ENCODE measurements around the gene CHFR.
"Not testable (repeated sequence)": the region's sequence is repeated elsewhere in the genome, so short reads cannot be mapped to it uniquely, and the experiment has no call there.

The CHFR gene

DNA sequence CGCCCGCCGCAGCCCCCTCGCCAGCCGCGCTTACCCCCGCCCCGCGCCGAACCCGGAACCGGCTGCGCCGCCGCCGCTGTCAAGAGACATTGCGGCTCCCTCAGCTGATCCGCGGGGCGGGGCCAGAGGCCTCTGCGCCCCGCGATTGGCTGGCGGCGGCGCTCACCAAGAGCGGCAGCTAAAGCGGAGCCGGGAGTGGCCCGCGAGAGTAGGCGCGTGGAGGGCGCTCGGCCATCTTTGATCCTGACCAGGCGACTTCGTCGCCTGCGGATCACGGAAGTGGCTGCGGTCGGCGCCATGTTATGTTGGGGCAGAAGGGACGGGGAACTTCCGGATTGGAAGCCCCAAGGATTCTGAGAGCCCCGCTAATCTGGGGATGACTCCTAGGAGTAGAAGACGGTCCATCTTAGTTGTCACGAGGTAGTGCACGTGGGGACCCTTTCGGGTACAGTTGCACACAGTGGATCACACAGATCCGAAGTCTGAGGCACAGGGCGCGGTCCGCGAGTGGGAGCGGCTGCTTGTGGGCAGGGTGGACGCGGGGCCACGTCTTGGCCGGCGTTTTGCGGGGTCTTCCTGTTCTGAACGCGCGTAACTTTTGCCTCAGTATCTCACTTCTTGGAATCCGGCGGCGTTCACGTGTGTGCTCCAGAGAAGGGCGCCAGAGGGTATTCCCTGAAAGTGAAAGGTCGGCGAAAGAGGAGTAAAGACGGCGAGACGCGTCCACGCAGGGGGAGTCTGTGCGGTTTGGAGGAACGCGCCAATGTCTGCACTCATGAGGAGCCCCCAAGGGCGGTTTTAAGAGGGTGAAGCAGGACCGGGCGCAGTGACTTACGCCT is at the start of gene CHFR:
CHFR (minus strand) TSS at position 93 of the 839 bp plus-strand sequence. CDS start 277 bp downstream, outside the sequence.
- peak; percentile 63 to 90 (median 78) for DNase-seq (ENCODE audit: low read depth in 2 of 3, low spot score in 2 of 3)

DNA sequence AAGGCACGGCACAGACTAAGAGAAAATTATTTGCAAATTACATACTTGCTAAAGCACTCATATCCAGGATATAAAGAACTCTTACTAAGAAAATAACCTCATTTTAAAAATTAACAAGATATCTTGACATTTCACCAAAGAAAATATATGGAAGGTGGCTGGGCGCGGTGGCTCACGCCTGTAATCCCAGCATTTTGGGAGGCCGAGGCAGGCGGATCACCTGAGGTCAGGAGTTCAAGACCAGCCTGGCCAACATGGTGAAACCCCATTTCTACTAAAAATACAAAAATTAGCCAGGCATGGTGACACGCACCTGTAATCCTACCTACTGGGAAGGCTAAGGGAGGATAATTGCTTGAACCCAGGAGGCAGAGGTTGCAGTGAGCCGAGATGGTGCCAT is 49.5 kb upstream of the CHFR start:
- not testable (repeated sequence) for DNase-seq (ENCODE audit: low read depth in 2 of 3, low spot score in 2 of 3)

- no peak for DNase-seq (ENCODE audit: low read depth in 2 of 3, low spot score in 2 of 3)
Observed at GRCh38 chr12:132936163-132936562, 48.8 kb upstream of the CHFR start.

- no peak for DNase-seq (ENCODE audit: low read depth in 2 of 3, low spot score in 2 of 3)
Observed at GRCh38 chr12:132926415-132926833, 39.0 kb upstream of the CHFR start.

- no peak for DNase-seq (ENCODE audit: low read depth in 2 of 3, low spot score in 2 of 3)
Observed at GRCh38 chr12:132925597-132926414, 38.4 kb upstream of the CHFR start.

GRCh38 chr12:132924356-132924755 is 37.0 kb upstream of the CHFR start:
- DNase-seq (ENCODE audit: low read depth in 2 of 3, low spot score in 2 of 3) = no peak

DNA sequence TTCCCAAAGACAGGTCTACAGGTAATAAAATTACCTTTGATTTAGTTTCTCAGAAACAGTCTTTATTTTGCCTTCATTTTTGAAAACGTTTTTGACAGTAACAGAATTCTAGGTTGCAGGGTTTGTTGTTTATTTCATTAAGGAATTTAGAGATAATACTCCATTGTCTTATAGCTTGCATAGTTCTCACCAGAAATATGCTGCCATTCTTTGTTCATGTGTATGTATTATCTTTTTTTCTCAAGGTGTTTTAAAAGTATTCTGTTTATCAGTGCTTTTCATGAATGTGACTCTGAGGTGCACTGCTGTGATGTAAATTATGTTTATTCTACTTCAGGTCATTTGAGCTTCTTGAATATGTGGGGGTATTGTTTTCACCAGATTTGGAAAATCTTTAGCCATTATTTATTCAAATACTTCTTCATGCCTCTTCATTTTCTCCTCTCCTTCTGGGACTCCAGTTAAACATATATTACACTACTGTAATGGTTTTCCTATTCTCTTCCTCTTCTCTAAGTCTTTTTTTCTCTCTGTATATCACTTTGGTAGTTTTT is 36.0 kb upstream of the CHFR start:
- no peak for DNase-seq (ENCODE audit: low read depth in 2 of 3, low spot score in 2 of 3)

GRCh38 chr12:132922676-132923075 is 35.3 kb upstream of the CHFR start:
- no peak for DNase-seq (ENCODE audit: low read depth in 2 of 3, low spot score in 2 of 3)

GRCh38 chr12:132921685-132922084 is 34.3 kb upstream of the CHFR start:
- DNase-seq (ENCODE audit: low read depth in 2 of 3, low spot score in 2 of 3) = no peak

GRCh38 chr12:132918680-132919079 is 31.3 kb upstream of the CHFR start:
- DNase-seq (ENCODE audit: low read depth in 2 of 3, low spot score in 2 of 3) = no peak

- no peak for DNase-seq (ENCODE audit: low read depth in 2 of 3, low spot score in 2 of 3)
Observed at GRCh38 chr12:132909030-132909368, 21.6 kb upstream of the CHFR start.

GRCh38 chr12:132908145-132909029 is 21.0 kb upstream of the CHFR start:
- peak; percentile 77 to 88 (median 82) for DNase-seq (ENCODE audit: low read depth in 2 of 3, low spot score in 2 of 3)

DNA sequence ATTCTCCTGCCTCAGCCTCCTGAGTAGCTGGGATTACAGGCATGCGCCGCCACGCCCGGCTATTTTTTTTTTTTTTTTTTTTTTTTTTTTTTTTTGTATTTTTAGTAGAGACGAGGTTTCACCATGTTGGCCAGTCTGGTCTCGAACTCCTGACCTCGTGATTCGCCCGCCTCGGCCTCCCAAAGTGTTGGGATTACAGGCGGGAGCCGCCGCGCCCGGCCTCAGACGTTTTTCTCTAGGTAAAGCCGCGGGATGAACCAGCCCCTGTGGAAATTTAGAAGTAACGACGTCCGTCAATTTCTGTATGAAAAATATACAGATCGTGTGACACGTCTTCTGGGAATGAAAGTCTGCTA is 20.4 kb upstream of the CHFR start:
- not testable (repeated sequence) for DNase-seq (ENCODE audit: low read depth in 2 of 3, low spot score in 2 of 3)

- no peak for DNase-seq (ENCODE audit: low read depth in 2 of 3, low spot score in 2 of 3)
Observed at GRCh38 chr12:132907216-132907615, 19.8 kb upstream of the CHFR start.

DNA sequence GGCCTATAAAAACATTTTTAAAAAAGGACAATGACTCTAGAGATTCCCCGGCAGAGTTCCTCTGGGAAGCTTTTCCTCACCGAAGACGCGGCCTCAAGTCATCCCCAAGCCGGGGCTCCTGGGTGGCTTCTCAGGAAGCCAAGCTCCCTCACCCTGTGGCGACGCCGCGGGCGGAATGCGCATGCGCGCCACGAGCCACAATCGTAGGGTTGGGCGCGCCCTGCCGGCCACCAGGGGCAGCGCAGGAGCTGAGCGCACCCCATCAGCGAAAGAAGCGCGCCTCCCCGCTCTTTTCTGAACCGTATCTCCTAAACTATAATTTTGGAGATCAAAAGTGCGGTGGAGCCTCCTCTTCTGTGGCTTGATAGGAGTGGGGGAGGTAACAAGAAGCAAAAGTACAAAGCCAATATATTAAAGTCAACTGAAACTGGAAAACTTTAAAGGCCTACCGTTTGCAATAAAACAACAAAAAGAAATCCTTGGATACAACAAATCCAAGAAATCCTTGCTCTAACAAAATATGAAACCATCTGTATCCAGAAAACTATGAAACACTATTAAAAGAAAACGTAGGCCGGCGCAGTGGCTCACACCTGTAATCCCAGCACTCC is 17.4 kb upstream of the CHFR start:
- DNase-seq (ENCODE audit: low read depth in 2 of 3, low spot score in 2 of 3) = peak; percentile 79 to 89 (median 84)

DNA sequence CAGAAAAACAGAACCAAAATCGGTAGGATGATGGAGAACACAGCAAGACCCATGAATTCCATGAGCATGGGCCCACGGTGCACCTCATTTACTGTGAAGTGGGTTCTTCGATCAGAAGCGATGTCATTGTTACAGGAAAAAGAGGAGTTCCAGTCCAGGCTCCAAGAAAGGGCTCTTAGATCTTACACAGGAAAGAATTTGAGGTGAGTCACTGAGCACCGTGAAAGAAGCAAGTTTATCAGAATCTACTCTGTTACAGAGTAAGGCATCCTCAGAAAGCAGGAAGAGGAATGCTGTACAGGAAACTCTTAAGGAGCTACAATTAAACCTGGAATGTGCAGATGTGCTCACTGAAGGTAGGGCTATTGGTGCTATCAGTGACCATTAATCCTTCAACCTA is 11.6 kb upstream of the CHFR start:
- no peak for DNase-seq (ENCODE audit: low read depth in 2 of 3, low spot score in 2 of 3)

DNA sequence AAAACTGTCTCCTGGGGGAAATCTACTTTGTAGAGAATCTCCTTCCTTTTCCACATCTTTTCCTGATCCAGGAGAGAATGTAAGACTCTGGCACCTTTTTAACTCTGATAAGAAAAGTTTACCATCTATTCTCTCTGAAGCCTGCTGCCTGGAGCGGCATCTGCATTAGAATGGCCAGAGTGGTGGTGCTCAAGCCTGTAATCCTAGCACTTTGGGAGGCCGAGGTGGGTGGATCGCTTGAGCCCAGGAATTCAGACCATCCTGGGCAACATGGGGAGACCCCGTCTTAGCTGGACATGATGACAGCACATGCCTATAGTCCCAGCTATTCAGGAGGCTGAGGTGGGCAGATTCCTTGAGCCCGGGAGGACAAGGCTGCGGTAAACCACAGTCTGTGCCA is 1.4 kb upstream of the CHFR start:
- DNase-seq (ENCODE audit: low read depth in 2 of 3, low spot score in 2 of 3) = no peak

DNA sequence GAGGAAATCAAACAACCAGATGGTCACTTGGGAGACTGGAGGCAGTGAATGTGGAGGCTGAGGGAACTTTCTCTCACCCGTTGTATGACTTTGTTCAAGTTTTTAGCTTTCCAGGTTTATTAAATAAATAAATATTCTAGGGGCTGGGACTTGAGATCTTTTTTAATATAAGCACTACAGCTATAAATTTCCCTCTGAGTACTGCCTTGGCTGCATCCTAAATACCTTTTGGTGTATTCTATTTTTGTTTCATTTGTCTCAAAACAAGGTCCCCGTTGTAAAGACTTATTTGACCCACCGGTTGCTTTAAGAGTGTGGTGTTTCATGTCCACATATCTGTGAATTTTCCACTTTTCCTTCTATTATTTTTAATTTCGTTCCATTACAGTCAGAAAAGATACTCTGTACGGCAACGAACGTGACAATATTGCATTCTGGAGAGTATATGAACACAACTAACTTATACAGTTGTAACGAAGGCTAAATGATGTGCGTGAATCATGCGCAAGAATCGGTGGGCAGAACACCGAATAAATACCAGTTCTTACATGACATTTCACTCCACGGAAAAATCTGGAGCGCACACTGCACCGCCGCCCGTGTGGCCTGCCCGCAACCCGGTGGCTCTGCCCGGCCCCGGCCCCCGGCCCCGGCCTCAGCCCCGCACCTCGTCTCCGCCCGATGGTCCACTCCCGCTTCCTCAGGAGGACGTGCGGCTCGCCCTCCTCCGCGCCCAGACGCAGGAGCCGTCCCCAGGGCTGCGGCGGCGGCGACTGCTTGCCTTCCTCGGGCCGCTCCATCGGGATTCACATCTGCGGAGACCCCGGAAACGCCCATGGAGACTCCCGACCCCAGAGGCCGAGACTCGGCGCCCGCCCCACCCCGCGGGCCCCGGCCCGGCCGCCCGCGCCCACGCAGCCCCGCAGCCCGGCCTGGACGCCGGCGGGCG is 602 bp downstream of the CHFR start:
- DNase-seq (ENCODE audit: low read depth in 2 of 3, low spot score in 2 of 3) = no peak

DNA sequence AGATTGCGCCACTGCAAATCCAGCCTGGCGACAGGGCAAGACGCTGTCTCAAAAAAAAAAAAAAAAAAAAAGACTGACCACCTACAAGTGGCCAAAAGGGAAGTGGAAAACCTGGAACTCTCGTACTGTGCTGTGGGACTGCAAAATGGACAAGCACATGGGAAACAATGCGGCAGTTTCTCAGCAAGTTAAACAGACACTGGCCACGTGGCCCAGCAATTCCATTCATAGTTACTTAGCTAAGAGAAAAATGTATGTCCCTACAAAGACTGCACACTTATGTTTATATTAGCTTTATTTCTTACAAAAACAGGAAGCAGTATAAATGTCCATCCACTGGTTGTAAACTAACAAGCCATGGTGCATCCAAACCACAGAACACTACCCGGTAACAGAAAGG is 5.6 kb downstream of the CHFR start:
- DNase-seq (ENCODE audit: low read depth in 2 of 3, low spot score in 2 of 3) = no peak
